Measurements from ENCODE around the gene SLC25A40.

DNA sequence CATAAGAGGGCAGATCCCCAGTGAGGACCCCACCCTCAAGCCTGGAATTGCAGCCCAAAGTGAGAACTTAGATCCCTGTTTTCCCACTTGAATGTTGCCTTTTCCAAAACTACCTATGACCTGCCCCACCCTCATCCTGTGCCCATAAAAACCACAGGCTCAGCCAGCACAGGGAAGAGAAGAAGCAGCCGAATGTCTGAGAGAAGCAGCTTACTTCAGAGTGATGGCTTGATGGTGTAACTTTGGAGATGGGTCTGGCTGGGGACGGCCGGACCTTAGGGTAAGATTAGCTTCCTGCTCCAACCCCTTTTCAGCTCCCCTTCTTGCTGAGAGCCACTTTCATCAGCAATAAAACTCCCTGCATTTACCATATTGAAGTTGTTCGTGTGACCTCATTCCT lies 5.7 kb downstream of the SLC25A40 start:
- TF ChIP-seq ARNTL (CRISPR knock-in tag; IDR thresholded peaks at IDR 0.05; ENCODE audit: borderline replicate concordance, low read depth) (no peak), PPARA (CRISPR knock-in tag; IDR thresholded peaks at IDR 0.05; ENCODE audit: borderline replicate concordance) (no peak), ZC3H10 (CRISPR knock-in tag; IDR thresholded peaks at IDR 0.05) (no peak), ZFP3 (CRISPR knock-in tag; IDR thresholded peaks at IDR 0.05) (no peak), ZFP30 (CRISPR knock-in tag; IDR thresholded peaks at IDR 0.05) (no peak), TOX (CRISPR knock-in tag; IDR thresholded peaks at IDR 0.05; ENCODE audit: borderline replicate concordance) (no peak), CSDC2 (CRISPR knock-in tag; IDR thresholded peaks at IDR 0.05) (no peak), GLIS3 (CRISPR knock-in tag; IDR thresholded peaks at IDR 0.05) (no peak), CREB5 (CRISPR knock-in tag; IDR thresholded peaks at IDR 0.05; ENCODE audit: low read depth) (no peak), ZNF565 (CRISPR knock-in tag; conservative IDR thresholded peaks at IDR 0.05; ENCODE audit: low read depth) (no peak), ZNF70 (CRISPR knock-in tag; IDR thresholded peaks at IDR 0.05) (no peak)
- TF ChIP-seq, protein P1, sequence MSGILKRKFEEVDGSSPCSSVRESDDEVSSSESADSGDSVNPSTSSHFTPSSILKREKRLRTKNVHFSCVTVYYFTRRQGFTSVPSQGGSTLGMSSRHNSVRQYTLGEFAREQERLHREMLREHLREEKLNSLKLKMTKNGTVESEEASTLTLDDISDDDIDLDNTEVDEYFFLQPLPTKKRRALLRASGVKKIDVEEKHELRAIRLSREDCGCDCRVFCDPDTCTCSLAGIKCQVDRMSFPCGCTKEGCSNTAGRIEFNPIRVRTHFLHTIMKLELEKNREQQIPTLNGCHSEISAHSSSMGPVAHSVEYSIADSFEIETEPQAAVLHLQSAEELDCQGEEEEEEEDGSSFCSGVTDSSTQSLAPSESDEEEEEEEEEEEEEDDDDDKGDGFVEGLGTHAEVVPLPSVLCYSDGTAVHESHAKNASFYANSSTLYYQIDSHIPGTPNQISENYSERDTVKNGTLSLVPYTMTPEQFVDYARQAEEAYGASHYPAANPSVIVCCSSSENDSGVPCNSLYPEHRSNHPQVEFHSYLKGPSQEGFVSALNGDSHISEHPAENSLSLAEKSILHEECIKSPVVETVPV (CRISPR knock-in tag; IDR thresholded peaks at IDR 0.05), result no peak
- TF ChIP-seq, protein P2, sequence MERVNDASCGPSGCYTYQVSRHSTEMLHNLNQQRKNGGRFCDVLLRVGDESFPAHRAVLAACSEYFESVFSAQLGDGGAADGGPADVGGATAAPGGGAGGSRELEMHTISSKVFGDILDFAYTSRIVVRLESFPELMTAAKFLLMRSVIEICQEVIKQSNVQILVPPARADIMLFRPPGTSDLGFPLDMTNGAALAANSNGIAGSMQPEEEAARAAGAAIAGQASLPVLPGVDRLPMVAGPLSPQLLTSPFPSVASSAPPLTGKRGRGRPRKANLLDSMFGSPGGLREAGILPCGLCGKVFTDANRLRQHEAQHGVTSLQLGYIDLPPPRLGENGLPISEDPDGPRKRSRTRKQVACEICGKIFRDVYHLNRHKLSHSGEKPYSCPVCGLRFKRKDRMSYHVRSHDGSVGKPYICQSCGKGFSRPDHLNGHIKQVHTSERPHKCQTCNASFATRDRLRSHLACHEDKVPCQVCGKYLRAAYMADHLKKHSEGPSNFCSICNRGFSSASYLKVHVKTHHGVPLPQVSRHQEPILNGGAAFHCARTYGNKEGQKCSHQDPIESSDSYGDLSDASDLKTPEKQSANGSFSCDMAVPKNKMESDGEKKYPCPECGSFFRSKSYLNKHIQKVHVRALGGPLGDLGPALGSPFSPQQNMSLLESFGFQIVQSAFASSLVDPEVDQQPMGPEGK (CRISPR knock-in tag; IDR thresholded peaks at IDR 0.05; ENCODE audit: borderline replicate concordance), result no peak

Data from SK-N-SH treated with all-trans-retinoic acid at 6 μM for 48 hours (cell line).